Hepatocyte (in vitro differentiated cells): Measurements from ENCODE around the gene PEAK1.

Source experiments
- CTCF ChIP-seq: fragments of 200-600 bp; sonication (generic); IDR thresholded peaks from 2 replicates; pipeline ENCODE4 v1.5.1; 2016; ENCODE audit warnings: antibody characterized with exemption, mild to moderate bottlenecking; ENCODE audit not compliant: poor library complexity
- EZH2 ChIP-seq: fragments of 200-600 bp; sonication (generic); IDR thresholded peaks from 2 replicates; pipeline ENCODE4 v1.6.1; 2016; ENCODE audit warnings: antibody characterized with exemption, mild to moderate bottlenecking, borderline replicate concordance
- EZH2phosphoT487 ChIP-seq: fragments of 200-600 bp; sonication (generic); IDR thresholded peaks from one replicate; pipeline ENCODE4 v1.6.1; 2018; ENCODE audit warnings: antibody characterized with exemption, mild to moderate bottlenecking, low read depth, moderate library complexity; ENCODE audit not compliant: unreplicated experiment, severe bottlenecking

- TF ChIP-seq CTCF (no peak), EZH2phosphoT487 (no peak), EZH2 (no peak)
These were observed 21.0 kb downstream of the PEAK1 start for GRCh38 chr15:77398927-77399326.
